Myometrial cell (primary cell): Measurements from ENCODE around the gene VCX3A. TPM values are rescaled to one million over a fixed set of nuclear protein-coding genes. Genes with fewer than 3 reads are reported as not detected.

ENCODE experiments used
- total RNA-seq: library from RNA; depleted of rRNA; stranded (reverse); fragments of >200 nt; gene quantifications from 2 replicates; pipeline ENCODE4 v1.2.3, GENCODE V29; 2015

VCX3A gene
- not detected in 2 replicates for total RNA-seq

DNA sequence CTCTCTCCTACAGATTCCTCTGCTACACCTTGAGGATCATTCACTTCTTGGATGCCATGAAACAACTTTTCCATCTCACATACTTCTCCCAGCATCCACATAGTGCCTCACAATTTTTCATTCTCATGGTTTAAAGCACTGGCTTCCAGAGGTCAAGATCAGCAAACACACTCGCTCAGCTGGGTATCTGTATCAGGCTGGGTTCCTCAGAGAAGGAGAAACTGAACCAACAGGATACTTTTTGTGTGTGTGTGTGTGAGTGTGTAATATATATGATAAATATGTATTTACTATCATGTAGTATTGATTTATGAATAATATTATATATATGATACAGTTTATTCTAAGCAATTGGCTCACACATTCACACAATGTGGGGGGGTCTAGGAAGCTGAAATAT is at the start of gene VCX3A:
VCX3A (minus strand) TSS at position 101 of the 400 bp plus-strand sequence. CDS start 621 bp downstream, outside the sequence.

